ENCODE data around the gene TMEM259. TPM values are rescaled to one million over a fixed set of nuclear protein-coding genes. Genes with fewer than 3 reads are reported as not detected.

Gene TMEM259
- total and polyA plus RNA-seq, 9 of the 15 experiments (the other 6 are each of a cell fraction or from before 2014, with no cell fraction given): 0.52 to 231 (median 63.6) TPM

DNA sequence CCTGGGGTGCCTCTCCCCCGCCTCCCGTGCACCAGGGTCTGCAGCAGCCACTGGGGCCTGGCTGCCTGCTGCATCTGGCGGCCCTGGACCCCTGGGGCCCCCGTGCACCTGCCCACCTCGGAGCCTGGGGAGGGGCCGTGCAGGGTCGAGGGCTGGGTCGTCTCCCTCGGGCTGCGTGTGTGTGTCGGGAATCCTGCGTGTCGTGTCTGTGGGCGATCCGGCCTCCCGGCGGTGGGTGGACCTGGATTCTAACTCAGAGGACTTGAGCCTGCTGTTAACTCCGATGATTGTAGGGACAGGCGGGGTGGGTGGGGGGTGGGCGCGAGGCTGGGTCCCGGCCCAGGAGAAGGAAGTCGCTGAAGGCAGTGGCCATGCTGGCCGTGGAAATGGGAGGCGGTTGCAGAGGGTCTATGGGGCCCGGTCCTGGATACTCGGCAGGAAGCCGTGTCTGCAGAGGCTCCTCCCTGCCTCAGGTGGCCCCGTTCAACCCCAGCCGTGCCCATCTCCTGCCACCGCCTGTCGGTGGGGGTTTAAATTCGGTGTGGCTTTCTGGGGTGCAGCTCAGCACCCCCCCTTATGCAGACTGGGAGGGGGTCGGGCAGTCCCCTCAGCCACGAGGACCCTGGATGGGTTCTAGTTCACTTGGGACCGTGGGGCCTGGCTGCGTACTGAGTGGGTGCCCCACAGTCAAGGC lies 46.2 kb downstream of the TMEM259 start (continued):
- TF ChIP-seq ZNF224 (CRISPR knock-in tag; IDR thresholded peaks at IDR 0.05) (no peak), ZNF561 (CRISPR knock-in tag; conservative IDR thresholded peaks at IDR 0.05) (no peak), POLR2H (tag; IDR thresholded peaks at IDR 0.05; ENCODE audit: low read depth) (no peak), CREB1 (IDR thresholded peaks at IDR 0.05) (no peak), CREB1 (CRISPR knock-in tag; IDR thresholded peaks at IDR 0.05) (no peak), EZH2 (IDR thresholded peaks at IDR 0.05; ENCODE audit: borderline replicate concordance, low read depth, low read length) (no peak), POLR2G (IDR thresholded peaks at IDR 0.05; ENCODE audit: low read depth, low read length) (peak; percentile 71), CC2D1A (IDR thresholded peaks at IDR 0.05) (no peak), FOXM1 (IDR thresholded peaks at IDR 0.05; ENCODE audit: low read depth) (no peak), FOXM1 (CRISPR knock-in tag; IDR thresholded peaks at IDR 0.05; ENCODE audit: low read depth) (no peak), TFAM (CRISPR knock-in tag; conservative IDR thresholded peaks at IDR 0.05) (no peak), SETDB1 (IDR thresholded peaks at IDR 0.05; ENCODE audit: low read length) (no peak), ARID2 (IDR thresholded peaks at IDR 0.05) (no peak), RBM22 (IDR thresholded peaks at IDR 0.05; ENCODE audit: low read depth, low read length, poor library complexity, severe bottlenecking) (peak; percentile 44), ZBTB7A (IDR thresholded peaks at IDR 0.05; ENCODE audit: borderline replicate concordance, control insufficient read depth, low read depth, low read length) (0 out of 2 replicates have a peak, but pooled peaks have one; percentile 10), MIER1 (IDR thresholded peaks at IDR 0.05; ENCODE audit: low read depth) (no peak), TSC22D4 (tag; IDR thresholded peaks at IDR 0.05) (no peak), ASH1L (IDR thresholded peaks at IDR 0.05; ENCODE audit: borderline replicate concordance, low read depth, partially characterized antibody) (no peak), PCBP1 (IDR thresholded peaks at IDR 0.05; ENCODE audit: low read depth, low read length, poor library complexity, severe bottlenecking) (peak; percentile 4)
